HG03025 (cell line): ENCODE measurements around the gene TRNP1.

Experiments used
- ATAC-seq: cut with Tn5 transposase; IDR thresholded peaks from one replicate; pipeline ENCODE4 v1.9.1; 2021; ENCODE audit warnings: mild to moderate bottlenecking, moderate library complexity; ENCODE audit not compliant: unreplicated experiment, low FRiP score

The TRNP1 gene

DNA sequence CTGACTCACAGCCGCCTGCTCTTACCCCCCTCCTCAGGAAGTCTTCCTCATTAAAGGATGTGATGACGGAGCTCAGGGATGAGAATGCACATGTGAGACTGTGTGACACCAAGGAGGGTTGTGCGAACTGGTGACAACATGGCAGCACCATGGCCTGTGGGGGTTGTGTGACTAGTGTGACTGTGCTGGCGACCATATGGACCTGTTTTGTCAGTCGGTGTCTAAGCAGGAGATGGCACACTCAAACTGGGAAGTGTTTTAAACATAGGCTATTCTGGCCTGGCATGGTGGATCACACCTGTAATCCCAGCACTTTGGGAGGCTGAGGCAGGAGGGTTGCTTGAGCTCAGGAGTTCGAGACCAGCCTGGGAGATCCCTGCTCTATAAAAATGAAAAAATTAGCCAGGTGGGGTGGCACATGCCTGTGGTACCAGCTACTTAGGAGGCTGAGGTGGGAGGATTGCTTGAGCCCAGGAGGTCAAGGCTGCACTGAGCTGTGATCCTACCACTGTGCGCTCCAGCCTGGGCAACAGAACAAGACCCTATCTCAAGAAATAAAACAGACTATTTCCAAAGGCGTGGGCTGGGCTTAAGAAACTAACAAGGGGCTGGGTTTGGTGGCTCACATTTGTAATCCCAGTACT, 7.4 kb downstream of the TRNP1 start:
- no peak for ATAC-seq

DNA sequence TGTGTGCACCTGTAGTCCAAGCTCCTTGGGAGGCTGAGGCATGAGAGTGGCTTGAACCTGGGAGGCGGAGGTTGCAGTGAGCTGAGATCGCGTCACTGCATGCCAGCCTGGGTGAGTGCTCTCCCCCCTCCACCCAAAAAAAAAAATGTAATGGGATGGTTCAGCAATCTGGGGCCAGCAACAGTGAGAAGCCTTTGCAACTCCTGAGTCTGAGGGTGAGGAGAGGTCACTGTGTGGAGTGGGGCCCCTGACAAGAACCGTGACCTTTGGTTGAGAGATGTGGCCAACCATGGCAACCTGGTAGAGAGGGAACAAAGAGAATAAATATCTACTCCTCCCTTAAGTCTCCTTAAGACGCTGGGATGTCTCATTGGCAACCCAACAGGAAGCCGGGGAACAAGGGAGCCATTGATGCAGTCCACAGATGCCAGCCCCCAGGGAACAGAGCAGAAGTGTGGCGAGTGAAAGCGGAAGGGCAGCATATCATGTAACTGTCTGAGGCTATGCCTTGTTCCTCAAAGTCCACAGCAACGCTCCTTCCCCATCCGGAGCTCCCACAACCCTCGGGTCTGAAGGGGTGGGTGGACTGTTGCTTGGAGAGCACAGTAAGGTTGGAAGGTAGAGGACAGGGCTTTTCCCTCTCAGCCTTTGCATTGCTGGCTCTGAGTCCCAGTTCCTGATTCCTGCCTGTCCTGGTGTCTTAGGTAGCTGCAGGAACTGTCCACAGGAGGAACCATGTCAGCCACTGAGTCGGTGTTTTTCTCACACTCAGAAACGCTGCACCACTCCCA, 8.3 kb downstream of the TRNP1 start:
- no peak for ATAC-seq

DNA sequence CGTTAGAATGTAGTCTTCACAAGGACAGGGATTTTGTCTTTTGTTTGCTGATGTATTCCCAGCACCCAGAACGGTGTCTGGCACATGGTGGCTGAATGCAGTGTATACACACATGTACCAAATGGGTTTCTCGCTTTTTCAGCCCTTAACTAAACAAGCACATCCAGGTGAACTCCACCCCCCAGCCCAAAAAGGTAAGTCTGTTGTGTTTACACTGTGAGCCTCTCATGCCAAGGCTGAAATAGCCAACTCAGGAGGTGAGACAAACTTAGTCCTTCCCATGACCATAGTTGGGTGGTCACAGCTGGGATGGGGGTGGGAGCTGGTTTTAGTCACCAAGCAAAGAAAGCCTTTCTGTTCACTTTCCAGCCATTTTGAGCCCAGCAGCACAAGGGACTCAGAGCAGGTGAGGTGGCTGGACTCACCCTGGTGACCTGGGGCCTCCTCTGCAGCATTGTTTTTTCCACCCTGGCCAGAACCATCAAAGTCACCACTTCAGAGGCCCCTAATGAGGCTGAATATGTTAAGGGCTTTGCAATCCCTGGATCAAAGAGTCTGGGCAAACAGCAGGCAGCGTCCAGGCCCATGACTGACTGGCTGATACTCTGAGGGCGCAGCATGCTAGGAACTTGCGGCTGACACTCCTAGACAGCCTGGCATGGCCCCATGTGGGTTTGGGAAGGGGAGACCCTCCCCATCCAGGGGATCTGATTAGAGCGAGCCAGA, 10.4 kb downstream of the TRNP1 start:
- no peak for ATAC-seq

DNA sequence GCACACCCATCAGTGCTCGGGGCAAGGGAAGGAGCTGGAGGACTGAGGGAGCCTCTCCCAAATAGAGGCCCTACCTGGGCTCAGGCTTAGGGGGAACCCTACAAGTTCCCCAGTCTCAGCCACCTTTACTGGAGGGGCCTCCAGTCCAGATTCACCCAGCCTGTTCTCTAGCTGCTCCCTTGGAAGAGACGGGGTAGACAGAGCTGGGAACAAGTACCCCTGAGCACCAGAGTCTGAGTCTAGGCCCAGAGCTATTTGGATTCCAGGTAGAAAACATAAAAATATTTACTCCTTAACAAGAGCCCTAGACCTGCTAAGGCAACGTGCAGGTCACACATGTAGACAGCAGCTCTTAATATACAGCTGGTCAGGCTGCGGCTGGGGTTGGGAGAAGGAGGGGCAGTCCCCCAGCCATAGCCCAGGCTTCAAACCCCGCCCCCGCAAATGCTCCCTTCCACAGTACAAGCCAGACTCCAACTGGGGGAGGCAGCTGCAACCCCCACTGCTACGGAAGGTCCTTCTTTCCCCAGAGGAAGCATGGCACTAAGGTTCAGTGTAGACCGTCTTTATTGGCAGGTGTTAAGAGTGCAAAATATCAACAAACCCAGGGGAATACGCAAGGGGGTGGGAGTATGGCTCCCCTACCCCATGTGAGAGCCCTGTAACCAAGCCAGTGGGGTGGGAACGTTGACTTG, 11.1 kb downstream of the TRNP1 start:
- no peak for ATAC-seq

DNA sequence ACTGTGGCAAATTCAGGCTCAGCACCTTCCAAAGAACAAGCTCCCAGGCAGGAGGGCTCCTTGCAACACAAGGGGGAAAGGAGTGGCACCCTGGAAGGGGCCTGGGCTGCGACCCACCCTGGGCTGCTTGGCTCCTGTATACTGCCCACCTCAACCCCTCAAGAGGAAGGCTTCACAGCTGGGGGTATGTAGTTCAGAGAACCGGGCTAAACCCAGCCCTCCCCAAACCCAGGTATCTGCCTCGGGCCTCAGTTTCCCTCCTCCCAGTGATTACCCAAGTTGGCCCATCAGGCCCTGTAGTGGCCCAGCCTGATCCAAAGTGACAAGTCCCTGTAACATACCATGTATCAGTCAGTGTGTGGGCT, 11.7 kb downstream of the TRNP1 start:
- no peak for ATAC-seq

DNA sequence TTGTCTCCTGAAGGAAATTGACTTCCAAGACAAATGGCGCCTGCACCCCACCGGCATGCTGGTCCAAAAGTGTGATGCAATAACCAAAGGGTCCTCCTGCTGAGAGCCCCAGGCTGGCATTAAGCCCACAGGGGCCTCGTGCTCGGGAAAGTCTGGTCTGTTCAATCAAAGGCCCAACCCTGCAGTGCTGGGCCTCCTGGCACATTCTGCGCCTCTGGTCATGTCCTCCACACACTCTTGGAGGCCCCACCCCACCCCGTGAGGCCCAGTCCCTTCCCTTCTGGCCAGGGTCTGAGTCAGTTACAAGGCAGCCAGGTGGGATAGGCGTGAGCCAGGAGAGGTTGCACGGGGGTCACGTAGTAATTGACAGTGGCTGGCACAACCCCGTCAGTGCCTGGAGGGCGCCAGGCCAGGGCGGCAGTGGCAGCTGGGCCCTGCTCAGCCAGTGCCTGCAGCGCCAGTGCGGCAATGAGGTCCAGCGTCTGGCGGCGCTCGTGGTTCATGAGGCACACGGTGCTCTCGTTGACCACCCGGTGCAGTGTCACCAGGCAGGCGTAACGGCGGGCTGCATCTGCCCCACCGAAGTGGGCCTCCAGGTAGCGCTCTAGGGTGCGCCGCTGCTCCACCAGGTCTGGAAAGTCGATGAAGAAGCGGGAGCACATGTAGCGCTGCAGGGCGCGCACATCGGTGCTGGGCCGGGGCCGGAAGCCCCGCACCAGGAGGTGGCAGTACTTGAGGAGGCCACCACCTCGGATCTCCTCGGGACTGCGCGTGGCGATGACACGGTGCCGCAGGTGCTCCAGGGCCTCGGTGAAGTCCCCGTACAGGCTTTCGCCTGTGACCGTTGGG, 12.4 kb downstream of the TRNP1 start:
- no peak for ATAC-seq

DNA sequence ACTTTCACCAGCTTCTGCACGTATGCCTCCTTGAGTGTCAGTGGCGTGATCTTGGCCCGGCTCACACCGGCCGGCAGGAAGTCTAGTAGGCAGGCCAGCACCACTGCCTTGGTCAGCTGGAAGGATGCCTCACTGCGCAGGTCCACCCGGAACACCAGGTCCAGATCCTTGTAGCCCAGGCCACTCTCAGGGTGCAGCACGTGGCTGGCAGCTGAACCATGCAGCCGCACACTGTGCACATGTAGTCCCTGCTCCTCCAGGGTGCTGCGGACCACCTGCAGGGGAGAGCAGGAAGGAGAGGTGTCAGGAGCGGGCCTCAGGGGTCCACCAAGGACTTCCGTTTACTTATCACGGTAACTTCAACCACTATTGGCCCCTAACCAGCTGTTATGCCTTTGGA, 13.2 kb downstream of the TRNP1 start:
- ATAC-seq, result no peak

DNA sequence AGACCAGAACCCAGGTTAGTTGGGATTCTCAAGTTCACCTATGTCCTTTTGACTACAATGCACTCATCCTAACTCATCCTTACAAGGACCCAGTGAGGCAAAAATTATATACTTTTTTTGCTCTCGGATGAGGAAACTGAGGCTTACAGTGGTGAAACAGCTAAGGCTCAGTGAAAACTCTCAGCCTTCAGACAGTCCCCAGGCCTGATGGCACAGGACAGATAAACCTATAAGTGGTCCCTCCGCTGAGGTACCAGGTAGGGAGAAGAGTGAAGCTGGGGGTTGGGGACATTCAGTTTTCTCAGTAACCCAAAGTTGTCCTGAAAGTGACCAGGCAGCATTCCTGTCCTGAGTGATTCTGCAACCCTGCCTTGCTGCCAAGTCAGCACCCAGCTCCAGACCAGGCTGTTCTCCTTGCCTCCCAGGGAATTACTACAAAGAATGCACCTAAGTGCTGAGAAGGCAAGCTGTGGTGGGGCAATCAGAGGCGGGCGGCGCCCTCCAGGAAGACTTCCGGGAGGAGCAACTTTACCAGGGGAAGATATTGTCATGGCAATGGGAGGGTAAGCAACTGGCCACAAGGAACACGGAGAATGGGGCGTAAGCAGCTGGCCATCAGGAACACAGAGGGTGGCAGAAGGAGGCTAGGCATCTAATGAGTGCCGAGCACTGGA, 14.6 kb downstream of the TRNP1 start:
- ATAC-seq, result no peak

DNA sequence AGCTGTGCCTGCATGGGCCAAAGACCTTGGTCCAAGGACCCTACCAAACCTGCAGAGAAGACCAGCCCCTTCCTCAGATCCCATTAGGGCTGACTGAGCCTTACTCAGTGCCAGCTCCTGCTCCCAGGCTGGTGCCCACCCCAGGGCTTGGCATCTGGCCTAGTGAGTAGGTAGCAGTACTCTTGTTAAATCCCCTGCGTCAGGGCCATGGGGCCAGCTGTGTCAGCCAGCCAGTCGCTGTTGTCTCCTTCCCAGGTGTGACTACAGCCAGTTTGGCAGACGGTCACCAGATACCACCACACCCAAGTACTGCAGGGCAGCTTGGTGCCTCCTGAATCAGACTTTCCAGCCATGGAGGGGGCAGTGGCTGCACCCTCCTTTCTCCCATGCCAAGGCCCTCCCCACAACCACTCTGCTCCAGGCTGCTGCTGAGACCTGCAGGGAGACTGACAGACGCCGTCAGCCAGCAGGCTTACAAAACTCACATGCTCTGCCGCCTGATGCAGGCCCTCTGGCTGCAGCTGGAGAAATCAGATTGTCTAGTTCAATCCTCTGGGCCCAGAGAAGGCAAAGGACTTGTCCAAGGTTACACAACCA, 16.2 kb downstream of the TRNP1 start:
- ATAC-seq, result no peak

DNA sequence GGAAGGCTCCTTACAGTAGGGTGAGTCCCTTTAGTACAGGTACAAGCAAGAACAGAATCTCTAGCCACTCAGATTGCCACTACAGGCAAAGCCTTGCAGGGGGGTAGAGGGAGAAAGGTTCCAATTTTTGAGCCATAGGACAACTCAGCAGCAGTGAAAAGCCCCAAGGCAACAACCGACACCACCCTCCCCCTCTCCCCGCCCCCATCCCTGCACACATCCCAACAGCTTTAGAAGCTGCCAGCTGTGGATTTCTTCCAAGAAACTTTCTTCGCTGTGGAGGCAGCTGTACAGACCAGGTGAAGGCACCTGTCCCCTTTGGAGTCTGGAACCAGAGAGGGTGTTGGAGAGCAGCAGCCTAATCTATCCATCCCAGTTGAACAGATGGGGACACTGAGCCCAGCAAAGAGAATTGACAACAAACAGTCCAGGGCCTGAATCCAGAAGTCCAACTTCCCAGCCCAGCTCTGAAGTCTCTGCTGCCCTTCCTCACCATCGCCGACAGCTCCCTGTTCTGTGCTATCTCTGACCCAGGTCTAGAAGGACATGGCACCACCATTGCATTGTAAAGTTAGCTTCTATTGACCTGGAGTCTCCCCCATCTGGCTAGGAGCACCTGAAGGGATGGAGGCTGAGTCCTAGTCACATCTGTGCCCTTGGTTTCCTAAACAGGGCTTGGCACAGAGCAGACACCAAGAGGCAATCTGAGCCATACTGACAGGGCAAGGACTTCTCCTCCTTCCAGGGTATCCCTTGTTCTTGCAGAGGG, 16.9 kb downstream of the TRNP1 start:
- no peak for ATAC-seq

DNA sequence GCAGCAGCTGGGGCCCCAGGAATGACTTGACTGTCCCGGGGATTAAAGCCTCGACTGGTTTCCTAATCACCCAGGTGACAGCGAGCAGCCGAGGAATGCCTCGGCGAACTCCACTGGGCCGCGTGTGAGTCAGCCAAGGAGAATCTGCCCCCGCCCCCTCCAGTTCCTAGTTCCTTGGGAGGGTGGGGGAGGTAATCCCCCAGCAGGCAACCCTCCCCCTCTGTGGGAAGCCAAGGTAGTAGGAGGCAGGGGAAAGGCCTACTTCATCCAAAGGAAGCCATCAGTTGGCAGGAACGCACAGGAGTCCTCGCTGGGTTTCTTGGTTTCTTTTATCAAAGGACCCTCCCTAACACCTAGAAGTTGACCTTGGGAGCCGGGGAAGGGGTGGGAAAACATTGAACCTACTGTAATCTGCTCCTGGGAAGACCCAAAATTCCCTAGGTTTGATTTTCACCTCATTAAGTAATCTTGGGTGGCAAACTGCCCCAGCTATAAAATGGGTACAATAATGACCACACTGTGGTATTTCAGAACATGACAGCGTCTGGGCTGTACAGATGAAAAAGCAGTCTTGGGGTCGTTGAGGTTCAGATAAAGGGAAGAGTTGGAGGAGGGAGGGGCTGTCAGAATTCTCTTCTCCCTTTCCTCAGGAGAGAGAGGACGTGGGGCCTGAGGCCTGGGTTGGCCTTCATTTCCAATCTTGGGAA, 17.7 kb downstream of the TRNP1 start:
- no peak for ATAC-seq

DNA sequence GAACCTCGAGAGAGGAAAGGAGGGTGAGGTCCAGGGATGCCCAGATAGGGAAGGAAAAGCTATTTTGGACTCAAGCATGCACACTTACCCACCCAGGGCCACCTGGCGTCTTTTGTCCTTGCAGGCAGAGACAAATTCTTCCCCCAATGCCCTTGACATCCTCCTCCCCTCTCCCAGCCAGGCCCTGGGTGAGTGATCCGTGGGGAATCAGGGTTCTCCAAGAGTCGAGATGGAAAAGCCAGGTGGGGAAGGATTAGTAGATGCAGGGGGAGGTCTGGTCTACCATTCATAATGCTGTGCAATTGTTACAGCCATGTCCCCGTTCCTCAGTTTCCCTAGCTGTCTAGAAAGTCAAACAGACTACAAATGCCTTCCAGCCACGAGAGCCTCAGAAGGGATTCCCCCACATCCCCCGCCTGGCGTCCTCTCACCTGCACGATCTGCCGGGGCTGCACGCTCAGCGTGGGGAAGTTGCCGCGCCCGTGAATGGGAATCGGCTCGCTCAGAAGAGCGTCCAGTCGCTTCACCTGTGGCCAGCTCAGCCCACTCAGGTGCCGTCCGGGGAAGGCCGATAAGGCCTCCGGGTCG, 18.6 kb downstream of the TRNP1 start:
- ATAC-seq, result no peak

DNA sequence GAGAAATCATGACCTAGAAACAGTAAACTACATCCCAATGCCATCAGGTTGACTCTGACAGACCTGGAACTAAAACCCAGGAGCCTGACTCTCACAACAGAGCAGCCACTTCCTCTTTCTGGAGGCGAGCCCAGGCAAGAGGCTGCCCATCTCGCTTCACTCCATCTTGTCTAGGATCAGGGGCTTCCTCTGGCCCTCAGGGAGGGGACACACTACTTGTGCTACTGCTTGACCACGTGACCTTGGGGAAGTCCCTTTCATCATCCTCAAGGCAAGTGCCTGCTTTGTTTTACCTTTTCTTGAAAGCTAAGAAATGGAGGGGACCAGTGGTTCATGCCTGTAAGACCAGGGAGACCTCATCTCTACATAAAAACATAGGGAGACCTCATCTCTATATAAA, 21.8 kb downstream of the TRNP1 start:
- no peak for ATAC-seq

DNA sequence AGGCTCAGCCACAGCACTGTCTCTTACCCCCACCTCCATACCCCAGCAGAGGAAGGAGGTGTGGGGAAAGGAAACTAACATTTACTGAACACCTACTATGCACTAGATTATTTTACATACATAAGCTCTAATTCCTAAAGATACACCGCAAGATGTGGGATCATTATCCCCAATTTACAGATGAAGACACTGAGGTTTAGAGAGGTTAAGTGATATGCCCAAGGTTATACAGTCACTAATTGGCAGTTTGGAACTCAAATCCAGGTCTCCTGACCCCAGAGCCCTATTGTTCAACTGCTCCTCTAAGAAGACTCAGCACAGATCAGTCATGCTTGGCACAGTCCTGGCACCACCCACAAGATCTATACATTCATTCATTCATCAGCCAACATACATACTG, 22.9 kb downstream of the TRNP1 start:
- ATAC-seq, result no peak

DNA sequence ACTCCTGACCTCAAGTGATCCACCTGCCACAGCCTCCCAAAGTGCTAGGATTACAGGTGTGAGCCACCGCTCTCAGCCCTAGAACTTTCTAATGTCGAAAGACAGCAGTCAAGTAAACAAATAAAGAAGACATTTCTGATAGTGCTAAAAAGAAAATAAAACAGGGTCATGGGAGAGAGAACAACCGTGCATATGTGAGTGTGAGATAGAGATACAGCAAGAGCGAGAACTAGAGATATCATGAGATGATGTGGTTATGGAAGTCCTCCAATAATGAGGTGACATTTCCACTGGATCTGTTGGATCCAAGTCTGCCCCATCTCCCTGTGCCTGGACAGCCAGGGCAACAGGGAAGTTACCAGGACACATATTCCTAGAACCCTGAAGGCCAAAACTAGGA, 23.7 kb downstream of the TRNP1 start:
- no peak for ATAC-seq

DNA sequence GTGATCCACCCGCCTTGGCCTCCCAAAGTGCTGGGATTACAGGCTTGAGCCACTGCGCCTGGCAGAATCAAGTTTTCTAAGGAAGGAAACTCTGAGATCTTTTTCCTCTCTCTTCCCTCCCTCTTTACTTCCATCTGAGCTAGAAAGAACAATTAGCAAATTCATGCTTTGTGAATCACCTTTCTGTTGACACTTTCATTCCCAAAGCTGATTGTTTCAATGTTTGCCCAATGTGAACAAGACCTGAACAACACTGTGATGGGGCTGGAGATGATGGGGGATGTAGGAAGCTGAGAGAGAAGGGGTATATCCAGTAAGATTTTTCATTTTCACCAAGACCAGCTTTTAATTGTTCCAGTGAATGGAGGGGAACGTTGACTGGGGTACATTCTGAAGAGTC, 24.8 kb downstream of the TRNP1 start:
- ATAC-seq, result no peak

DNA sequence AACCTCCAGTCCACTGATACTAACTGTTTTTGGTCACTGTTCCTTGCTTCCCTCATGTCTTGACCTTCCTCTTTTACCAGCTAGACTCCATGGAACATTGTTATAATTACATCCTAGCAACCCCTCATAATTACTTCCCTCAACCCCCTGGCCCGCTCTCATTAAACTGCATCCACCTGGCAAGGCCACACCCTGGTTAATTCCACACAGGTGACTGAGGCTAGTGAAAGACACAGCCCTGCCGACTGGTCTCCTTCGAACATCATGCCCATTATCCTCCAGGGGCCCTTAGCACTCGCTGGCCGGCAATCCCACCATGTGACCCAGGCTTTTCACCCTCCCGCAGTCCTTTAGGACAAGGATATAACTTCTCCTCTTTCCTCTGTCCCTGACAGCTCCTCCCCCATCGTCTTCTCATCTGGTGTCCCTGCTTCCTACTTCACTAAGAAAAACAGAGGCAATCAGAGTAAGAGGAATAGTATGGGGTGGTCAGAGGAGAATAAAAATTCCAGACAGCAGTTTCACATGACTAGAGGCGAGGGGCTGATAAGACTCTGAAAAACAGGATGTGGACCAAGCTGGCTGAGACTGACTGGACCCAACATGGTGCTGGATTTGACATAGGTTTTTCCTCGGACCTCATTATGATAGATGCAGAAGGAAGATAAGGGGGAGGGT, 28.0 kb downstream of the TRNP1 start:
- no peak for ATAC-seq
